Measurements from ENCODE around the gene GNG3. TPM values are rescaled to one million over a fixed set of nuclear protein-coding genes. Genes with fewer than 3 reads are reported as not detected.
A peak's percentile ranks its signal among the peaks of the same experiment; 100 is the strongest.

GNG3 gene
- total and polyA plus RNA-seq, 2 of the 8 experiments (the other 6 are each of a cell fraction or from before 2014, with no cell fraction given) = 4.9 to 12.1 TPM

- no peak for TF ChIP-seq CHD7 (IDR thresholded peaks at IDR 0.05; ENCODE audit: insufficient replicate concordance, low read length)
- TF ChIP-seq RFX5 (IDR thresholded peaks at IDR 0.05; ENCODE audit: borderline replicate concordance, low read depth, low read length) = no peak
- peak; percentile 51; the same call in 1 of the 2 replicates for TF ChIP-seq GABPA (IDR thresholded peaks at IDR 0.05; ENCODE audit: borderline replicate concordance, insufficient read depth, low read length)
- TF ChIP-seq EP300 (IDR thresholded peaks at IDR 0.05; ENCODE audit: borderline replicate concordance in 1 of 2, low read depth in 2 of 2, low read length in 2 of 2) = no peak; a peak in 1 of 3 replicates
- TF ChIP-seq SAP30 (IDR thresholded peaks at IDR 0.05; ENCODE audit: insufficient read depth, insufficient replicate concordance, low read length) = peak; percentile 96
- peak; percentile 82; the same call in 1 of the 2 replicates for TF ChIP-seq TBP (IDR thresholded peaks at IDR 0.05; ENCODE audit: low read depth, low read length)
- peak; percentile 89 for TF ChIP-seq POLR2AphosphoS5 (IDR thresholded peaks at IDR 0.05; ENCODE audit: low read depth, low read length)
- no peak for TF ChIP-seq TCF12 (IDR thresholded peaks at IDR 0.05; ENCODE audit: low read depth, low read length)
- peak; percentile 88 to 98 for TF ChIP-seq POLR2A (IDR thresholded peaks at IDR 0.05; ENCODE audit: control extremely low read depth in 1 of 2, low read depth in 2 of 2, low read length in 2 of 2)
- TF ChIP-seq CREB1 (IDR thresholded peaks at IDR 0.05) = peak; percentile 79
Observed at GRCh38 chr11:62709247-62710000, 1.9 kb downstream of the GNG3 start (continued).
